ENCODE results near the gene IFT27.

IFT27 gene

DNA sequence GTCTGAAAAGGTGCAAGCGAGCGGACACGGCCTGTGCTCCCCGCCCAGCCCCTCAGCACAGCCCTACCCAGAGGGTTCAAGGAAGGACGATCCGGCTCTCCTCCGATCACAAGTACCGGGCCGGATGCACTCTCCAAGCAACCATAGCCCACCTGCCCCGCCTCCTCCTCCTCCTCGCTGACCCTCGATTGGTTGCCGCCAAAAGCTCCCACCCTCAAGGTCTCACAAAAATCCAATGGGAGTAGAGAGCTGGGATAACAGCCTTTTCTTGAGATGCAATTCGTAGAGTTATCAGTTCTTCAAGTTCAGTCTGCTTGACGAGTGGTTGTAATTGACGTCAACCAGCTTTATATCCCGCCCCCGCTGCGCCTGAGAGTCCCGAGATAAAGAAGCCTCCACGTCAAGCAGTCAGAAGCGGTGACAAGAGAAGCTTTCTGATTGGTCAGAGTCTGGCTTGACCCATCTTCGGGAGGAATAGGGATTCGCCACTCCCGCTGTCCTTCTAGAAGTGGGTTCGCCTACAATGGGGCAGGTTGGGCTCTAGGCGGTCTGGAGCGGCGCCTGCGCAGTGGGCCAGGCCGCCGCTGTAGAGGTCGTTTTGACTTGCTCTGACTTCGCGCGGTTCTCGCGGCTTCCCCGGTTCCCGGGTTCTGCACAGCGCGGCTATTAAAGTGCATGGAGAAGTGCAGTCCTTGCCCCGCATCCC, at the start of gene IFT27:
Gene IFT27, minus strand, starts transcription at position 156 of the 706 bp plus-strand sequence. CDS start 412 bp downstream, outside the sequence.
- DNase-seq: peak; percentile 100

DNA sequence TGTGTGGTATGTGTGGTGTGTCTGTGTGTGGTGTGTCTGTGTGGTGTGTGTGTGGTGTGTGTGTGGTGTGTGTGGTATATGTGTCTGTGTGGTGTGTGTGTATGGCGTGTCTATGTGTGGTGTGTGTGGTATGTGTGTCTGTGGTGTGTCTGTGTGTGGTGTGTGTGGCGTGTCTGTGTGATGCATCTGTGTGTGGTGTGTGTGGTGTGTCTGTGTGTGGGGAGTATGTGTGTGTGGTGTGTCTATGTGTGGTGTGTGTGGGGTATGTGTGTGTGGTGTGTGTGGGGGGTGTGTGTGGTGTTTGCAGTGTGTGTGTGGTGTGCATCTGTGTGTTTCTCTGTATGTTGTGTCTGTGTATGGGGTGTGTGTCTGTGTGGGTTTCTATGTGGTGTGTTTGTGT, 48.7 kb upstream of the IFT27 start:
- DNase-seq: no peak

DNA sequence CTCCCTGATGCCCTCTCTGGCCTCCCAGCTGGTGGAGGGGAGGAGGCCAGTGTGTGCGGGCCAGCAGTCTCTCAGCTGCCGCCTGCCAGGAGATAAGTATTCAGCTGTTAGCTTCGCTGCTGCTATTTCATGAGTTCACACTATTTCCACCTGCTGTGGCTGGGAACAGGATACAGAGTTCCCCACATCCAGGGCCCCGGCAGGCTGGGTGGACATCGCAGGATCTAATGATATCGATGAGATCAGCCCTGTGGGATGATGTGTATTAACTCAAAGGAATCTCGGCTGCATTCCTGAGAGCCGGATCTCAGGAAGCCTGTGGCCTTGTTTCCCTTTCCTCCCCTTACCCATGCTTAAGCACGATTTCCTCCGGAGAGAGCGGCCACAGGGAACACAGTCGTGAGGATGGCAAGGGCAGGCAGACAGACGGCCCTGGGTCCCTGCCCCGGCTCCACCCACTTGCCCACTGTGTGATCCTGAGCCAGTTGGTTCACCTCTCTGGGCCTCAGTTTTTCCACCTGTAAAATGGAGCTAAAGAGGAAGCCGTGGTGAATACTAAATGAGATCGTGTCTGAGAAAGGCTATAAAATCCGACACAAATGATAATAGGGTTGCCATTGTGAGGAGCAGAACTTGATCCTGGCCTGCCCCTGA, 47.4 kb upstream of the IFT27 start:
- no peak for DNase-seq

- no peak for DNase-seq
Measured at GRCh38 chr22:36822581-36822980, 46.7 kb upstream of the IFT27 start.

GRCh38 chr22:36819112-36819511, 43.2 kb upstream of the IFT27 start:
- DNase-seq: no peak

GRCh38 chr22:36818010-36818642, 42.2 kb upstream of the IFT27 start:
- no peak for DNase-seq

DNA sequence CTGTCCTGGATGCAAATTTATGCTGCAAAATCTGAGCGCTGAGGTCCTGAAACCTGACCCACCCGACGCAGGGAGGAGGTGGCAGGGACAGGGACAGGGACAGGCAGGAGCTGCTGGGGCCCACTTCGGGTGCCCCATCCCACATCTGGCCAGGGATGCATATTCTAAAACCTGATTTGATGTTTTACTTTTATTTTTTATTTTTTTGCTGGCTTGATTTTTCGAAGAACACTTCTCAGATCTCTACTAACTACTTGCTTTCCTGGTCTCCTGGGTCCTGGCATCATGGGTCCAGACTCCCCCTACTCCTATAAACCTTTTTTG, 41.6 kb upstream of the IFT27 start:
- DNase-seq: no peak

DNA sequence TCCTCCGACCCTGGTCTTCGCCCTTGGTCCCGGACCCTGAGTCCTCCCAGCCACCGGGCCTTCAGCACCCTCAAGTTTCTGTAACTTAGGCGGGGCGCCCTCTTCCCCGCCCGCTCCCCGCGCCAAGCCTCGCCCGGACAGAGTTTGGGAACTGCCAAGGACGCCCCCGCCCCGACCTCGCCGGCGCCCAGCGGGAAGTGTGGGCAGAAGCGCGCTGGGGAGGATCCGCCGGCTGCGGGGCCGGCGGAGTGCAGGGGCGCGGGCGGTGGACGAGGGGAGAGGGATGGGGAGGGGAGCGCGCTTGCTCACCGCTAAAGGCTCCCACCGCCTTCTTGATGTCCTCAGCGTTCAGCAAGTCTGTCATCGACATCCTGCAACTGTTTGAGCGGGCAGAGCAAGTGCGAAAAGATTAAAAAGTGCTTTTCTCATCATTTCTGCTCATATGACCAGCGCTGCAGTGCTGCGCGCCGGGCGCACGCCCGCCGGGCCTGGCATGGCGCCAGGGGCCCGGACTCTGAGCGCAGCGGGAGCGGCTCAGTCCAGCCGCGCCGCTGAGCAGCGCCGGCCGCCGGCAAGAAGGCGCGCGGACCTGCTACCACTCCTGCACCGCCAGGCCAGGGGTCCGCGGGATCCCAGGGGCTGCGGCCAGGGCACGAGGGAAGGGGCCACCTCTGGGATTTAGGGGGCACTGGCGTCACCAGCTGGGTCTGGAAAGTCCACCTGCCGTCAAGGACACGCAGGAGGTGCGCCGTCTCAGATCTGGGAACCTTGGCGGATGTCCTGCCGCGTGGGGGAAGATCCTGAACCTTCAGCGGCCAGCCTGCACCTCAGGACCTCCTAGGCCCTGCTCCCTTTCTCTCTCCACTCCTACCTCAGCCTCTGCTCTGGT, 41.0 kb upstream of the IFT27 start, which contains the start of gene PVALB:
Gene PVALB, minus strand, starts transcription at position 400 of the 889 bp plus-strand sequence. Its CDS starts 30 bp downstream, at position 370.
- DNase-seq: peak; percentile 65

- peak; percentile 10 for DNase-seq
Measured at GRCh38 chr22:36816339-36816635, 40.4 kb upstream of the IFT27 start.

DNA sequence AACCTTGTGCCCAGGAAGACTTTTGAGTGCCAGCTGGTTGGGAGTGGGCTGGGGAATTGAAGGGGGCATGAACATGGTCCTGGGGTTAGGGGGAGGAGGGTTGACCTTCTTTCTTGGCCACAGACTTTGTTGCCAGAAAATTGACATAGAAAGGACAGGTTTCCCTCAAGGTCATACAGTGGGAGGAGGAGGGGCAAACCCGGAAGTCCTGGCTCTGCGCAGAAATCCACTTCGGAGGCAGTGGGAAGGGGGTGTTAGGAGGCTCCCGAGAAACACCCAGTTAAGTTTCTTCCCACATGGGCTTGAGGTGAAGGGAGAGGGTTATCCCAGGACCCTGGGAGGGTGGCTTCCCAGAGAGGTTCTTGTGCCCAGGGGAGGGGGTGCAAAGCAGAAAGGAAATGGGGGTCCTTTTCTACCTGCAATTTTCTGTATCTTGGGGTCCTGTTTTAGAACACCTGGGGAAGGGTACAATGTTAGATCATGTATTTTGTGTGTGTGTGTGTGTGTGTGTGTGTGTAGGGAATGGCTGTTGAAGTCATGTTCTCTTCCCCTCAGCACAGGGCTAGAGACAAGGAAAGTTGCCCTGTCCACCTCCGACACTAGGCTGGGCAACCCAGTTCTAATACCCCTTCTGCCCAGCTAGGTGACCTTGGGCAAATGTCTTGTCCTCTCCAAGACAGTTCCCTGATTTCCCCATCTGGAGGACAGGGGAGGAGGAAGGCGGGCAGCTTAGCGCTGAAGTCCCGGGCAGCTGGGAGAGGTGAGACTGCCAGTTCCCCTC, 39.8 kb upstream of the IFT27 start:
- DNase-seq: no peak

- DNase-seq: no peak
Measured at GRCh38 chr22:36814801-36815200, 38.9 kb upstream of the IFT27 start.

- DNase-seq: no peak
Measured at GRCh38 chr22:36811094-36811800, 35.3 kb upstream of the IFT27 start.

DNA sequence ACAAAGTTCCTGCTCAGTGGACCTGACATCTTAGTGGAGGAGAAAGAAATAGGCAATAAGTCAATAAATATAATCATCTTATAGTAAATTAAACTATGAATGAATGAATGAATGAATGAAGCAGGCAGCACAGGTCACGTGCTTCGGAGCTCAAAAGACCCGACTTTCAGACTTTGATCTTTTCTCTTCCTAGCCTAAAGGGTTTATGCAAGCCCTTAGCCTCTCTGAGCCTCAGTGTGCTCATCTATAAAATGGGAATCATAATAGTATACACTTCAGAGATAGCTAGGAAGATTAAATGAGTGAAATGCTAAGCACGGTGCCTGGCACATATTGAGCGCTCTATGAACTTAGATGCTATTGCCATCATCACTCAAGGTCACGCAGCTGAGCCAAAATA, 33.4 kb upstream of the IFT27 start:
- DNase-seq: no peak

GRCh38 chr22:36808721-36809344, 32.9 kb upstream of the IFT27 start:
- no peak for DNase-seq

GRCh38 chr22:36807627-36808026, 31.7 kb upstream of the IFT27 start:
- peak; percentile 14 for DNase-seq

DNA sequence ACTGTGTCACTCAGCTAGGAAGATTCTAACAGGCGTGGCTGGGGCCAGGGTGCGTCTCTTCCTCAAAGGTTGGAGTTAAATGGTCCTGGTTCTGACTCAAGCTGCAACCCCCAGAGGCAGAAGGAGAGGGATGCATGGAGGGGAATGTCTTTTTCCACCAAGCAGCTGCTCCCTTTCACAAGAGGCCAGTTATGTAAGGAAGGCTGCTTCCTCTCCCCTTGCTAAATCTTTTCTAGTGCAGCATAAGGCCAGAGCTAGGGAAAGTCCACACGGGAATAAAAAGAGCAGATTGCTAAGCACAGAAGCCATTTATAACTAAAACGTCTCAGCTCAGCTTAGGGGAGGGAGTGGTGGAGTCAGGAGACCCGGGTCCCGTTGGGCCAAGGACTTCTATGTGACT, 30.9 kb upstream of the IFT27 start:
- peak; percentile 25 for DNase-seq

- DNase-seq: no peak
Measured at GRCh38 chr22:36803358-36803757, 27.4 kb upstream of the IFT27 start.

- no peak for DNase-seq
Measured at GRCh38 chr22:36798674-36799066, 22.8 kb upstream of the IFT27 start.

DNA sequence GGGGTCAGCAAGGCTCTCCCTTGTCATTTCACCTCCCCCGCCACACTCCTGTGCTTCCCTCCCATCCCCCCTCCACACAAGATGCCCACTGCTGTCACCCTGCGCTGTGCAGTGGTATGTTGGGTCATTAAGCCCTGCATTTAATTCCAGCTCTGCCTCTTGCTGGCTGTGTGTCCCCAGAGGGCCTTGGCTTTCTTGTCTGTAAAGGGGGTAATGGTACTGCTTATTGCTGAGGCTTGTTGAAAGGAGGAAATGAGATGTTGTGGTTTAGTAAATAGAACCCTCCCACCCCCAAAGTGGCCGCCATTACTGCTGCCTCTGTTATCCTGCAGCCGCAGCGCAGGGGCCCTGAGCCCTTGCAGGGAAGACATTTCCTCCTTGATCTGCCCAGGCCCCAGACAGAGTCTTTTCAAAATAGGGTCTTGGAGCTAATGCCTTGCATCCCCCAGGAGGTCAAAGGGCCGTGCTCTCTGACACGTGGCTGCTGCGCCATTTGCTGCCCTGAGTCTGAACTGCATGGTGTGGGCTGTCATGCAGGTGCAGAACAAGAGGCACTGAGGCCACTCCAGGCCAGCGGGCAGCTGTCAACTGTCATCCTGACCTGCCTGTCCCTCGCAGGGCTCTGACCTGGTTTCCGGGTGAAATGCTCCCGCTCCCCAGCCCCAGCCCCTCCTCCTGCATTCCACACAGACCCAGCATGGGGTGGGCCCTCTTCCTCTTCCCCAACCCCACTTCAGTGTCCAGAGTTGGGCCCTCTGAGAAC, 22.2 kb upstream of the IFT27 start:
- DNase-seq: no peak

DNA sequence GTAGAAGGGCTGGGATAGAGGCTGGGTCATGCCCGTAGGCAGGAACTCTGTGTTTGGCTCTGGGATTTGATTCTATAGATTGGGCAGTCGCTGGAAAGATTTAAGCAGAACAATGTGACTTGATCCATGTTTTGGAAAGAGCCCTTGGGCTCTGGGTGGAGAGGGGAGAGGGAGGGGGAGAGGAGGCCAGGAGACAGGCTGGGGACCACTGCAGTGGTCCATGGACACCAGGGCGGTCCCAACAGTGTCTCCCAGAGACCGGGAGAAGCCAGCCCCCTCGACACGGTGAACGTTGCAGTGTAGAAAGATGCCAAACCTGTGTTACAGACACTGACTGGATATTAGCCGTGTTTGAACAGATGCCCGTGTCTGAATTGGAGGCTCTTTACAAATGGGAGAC, 21.5 kb upstream of the IFT27 start:
- no peak for DNase-seq
